Keratinocyte (primary cell): ENCODE results near the gene GRM7. TPM values are rescaled to one million over a fixed set of nuclear protein-coding genes. Genes with fewer than 3 reads are reported as not detected.

Source experiments
- DNase-seq: peaks from one replicate; pipeline ENCODE4 v3.0.0-alpha.2; 2011; ENCODE audit warnings: low read depth, missing footprints, low spot score
- FAIRE-seq: peaks from 2 replicates; lab custom pipeline; 2011; peaks lifted over from hg19 to GRCh38; lab: Jason Lieb, UNC
- H2AFZ ChIP-seq: 2 replicates; pipeline ENCODE4 v1.6.0; 2012; ENCODE audit warnings: low read length, control low read depth, inconsistent platforms; ENCODE audit not compliant: control insufficient read depth
- H3K27ac ChIP-seq: 2 replicates; pipeline ENCODE4 v1.5.1; 2011; ENCODE audit warnings: low read length; ENCODE audit not compliant: control insufficient read depth, insufficient read depth
- H3K27me3 ChIP-seq: 3 replicates; pipeline ENCODE4 v1.6.0; 2011; ENCODE audit warnings: low read length; ENCODE audit not compliant: control insufficient read depth, insufficient read depth; ENCODE audit errors: extremely low read depth
- H3K36me3 ChIP-seq, 2 experiments: 2 replicates in 1 of 2; 3 replicates in 1 of 2; pipeline ENCODE4 v1.5.1; 2011; ENCODE audit warnings: low read length in 2 of 2, mild to moderate bottlenecking in 1 of 2; ENCODE audit not compliant: control insufficient read depth in 2 of 2, insufficient read depth in 2 of 2; ENCODE audit errors: extremely low read depth in 1 of 2
- H3K4me1 ChIP-seq: 3 replicates; pipeline ENCODE4 v1.5.1; 2011; ENCODE audit warnings: low read length; ENCODE audit not compliant: control insufficient read depth, insufficient read depth; ENCODE audit errors: extremely low read depth
- H3K4me2 ChIP-seq: 3 replicates; pipeline ENCODE4 v1.6.0; 2011; ENCODE audit warnings: low read depth, low read length; ENCODE audit not compliant: control insufficient read depth, insufficient read depth; ENCODE audit errors: extremely low read depth
- H3K4me3 ChIP-seq, 3 experiments: fragments of 200-600 bp in 1 of 3; sonication (generic) in 1 of 3; 2 replicates in 2 of 3; 3 replicates in 1 of 3; pipeline ENCODE4 v1.5.1; 2011 to 2016; ENCODE audit warnings: low read length in 3 of 3, mild to moderate bottlenecking in 3 of 3, control low read depth in 2 of 3, inconsistent platforms in 1 of 3, low read depth in 1 of 3, mixed read lengths in 1 of 3, mixed run types in 1 of 3, moderate library complexity in 1 of 3; ENCODE audit not compliant: control insufficient read depth in 2 of 3, insufficient read depth in 2 of 3; ENCODE audit errors: extremely low read depth in 1 of 3
- H3K79me2 ChIP-seq: 2 replicates; pipeline ENCODE4 v1.6.0; 2012; ENCODE audit warnings: low read length; ENCODE audit not compliant: control insufficient read depth, insufficient read depth
- H3K9ac ChIP-seq: 3 replicates; pipeline ENCODE4 v1.6.0; 2011; ENCODE audit warnings: low read length; ENCODE audit not compliant: control insufficient read depth, insufficient read depth; ENCODE audit errors: extremely low read depth
- H3K9me1 ChIP-seq: 3 replicates; pipeline ENCODE4 v1.6.0; 2011; ENCODE audit warnings: low read length; ENCODE audit not compliant: control insufficient read depth, insufficient read depth; ENCODE audit errors: extremely low read depth
- H3K9me3 ChIP-seq: 2 replicates; pipeline ENCODE4 v1.5.1; 2012; ENCODE audit warnings: low read depth, low read length; ENCODE audit not compliant: control insufficient read depth
- H4K20me1 ChIP-seq: 3 replicates; pipeline ENCODE4 v1.6.0; 2011; ENCODE audit warnings: low read length; ENCODE audit not compliant: control insufficient read depth, insufficient read depth; ENCODE audit errors: extremely low read depth
- CTCF ChIP-seq, 3 experiments: IDR thresholded peaks in 1 of 3; conservative IDR thresholded peaks in 1 of 3; optimal IDR thresholded peaks in 1 of 3; 2 replicates in 2 of 3; 3 replicates in 1 of 3; pipeline versions ENCODE3 to v1.5.1; 2011; ENCODE audit warnings: low read length in 3 of 3, mild to moderate bottlenecking in 3 of 3, moderate library complexity in 2 of 3, control low read depth in 1 of 3, inconsistent platforms in 1 of 3; ENCODE audit not compliant: insufficient read depth in 2 of 3; ENCODE audit errors: extremely low read depth in 1 of 3
- EZH2 ChIP-seq: IDR thresholded peaks from one replicate; pipeline ENCODE4 v1.6.1; 2012; ENCODE audit warnings: inconsistent platforms, mild to moderate bottlenecking, low read length, moderate library complexity
- dilution Hi-C: fragments of 300-500 bp; cut with MboI; formaldehyde crosslinking; loops from one replicate; pipeline ENCODE4 v1.7.0; 2020; ENCODE audit warnings: low sequenced_read_pairs; ENCODE audit not compliant: extremely low pct_ligation_motif_present
- polyA plus RNA-seq, 5 experiments: library from polyadenylated mRNA; depleted of rRNA in 3 of 5; stranded (reverse) in 3 of 5; stranded (forward) in 1 of 5; unstranded in 1 of 5; fragments of >200 nt; gene quantifications; 1 replicate in 1 of 5; 2 replicates in 3 of 5; 3 replicates in 1 of 5; pipeline versions ENCODE4 v1.2.1 to v1.2.3, GENCODE V29; 2011 to 2012; ENCODE audit warnings: missing spikeins in 2 of 5, low read depth in 1 of 5, low replicate concordance in 1 of 5

GRM7 gene
- polyA plus RNA-seq, 1 donor (not counting 4 experiments of a cell fraction or from before 2014, with no cell fraction given), result not detected

- no peaks in the 10 kb centered on the region for H3K36me3 ChIP-seq
- TF ChIP-seq CTCF (optimal IDR thresholded peaks at IDR 0.05 in 1 of 3, IDR thresholded peaks at IDR 0.05 in 1 of 3, conservative IDR thresholded peaks at IDR 0.05 in 1 of 3; ENCODE audit: extremely low read depth in 1 of 3, insufficient read depth in 2 of 3, low read length in 3 of 3) (no peak), EZH2 (no peak)
- H3K4me2 ChIP-seq, result no peak overlapping the region
- H3K27ac ChIP-seq, result no peak overlapping the region
- no peaks in the 10 kb centered on the region for H3K4me1 ChIP-seq
- H3K9ac ChIP-seq, result no peak overlapping the region
- H3K4me3 ChIP-seq, result no peak overlapping the region
- FAIRE-seq (no peak), DNase-seq (no peak)
- dilution Hi-C loops, result no loop called here
- no peaks in the 10 kb centered on the region for H3K9me3 ChIP-seq
- H4K20me1 ChIP-seq, result no peaks in the 10 kb centered on the region
- no peaks in the 10 kb centered on the region for H3K27me3 ChIP-seq
- no peak overlapping the region for H2AFZ ChIP-seq
- no peaks in the 10 kb centered on the region for H3K79me2 ChIP-seq
- no peaks in the 10 kb centered on the region for H3K9me1 ChIP-seq
Measured at GRCh38 chr3:7203969-7204847, 343.3 kb downstream of the GRM7 start.

DNA sequence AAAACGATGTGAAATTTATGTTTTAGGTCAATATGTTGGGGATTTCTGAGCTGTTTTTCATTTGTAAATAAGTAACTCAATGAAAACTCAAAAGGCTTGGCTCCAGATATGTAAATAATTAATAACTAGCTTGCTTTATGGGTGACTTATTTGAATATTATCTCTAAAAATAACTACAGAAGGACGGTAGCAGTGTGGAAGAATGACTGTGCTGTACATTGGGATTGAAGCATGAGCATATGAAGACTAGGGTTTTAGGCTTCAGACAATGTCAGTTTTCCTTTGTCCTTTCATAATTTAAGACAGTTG lies 343.9 kb downstream of the GRM7 start:
- Histone ChIP-seq H3K36me3 (no peaks in the 10 kb centered on the region), H4K20me1 (no peaks in the 10 kb centered on the region), H3K9me3 (no peaks in the 10 kb centered on the region), H3K27ac (no peak overlapping the region), H3K9me1 (no peaks in the 10 kb centered on the region), H3K4me3 (no peak overlapping the region), H3K9ac (no peak overlapping the region), H3K27me3 (no peaks in the 10 kb centered on the region), H3K4me2 (no peak overlapping the region), H3K4me1 (no peaks in the 10 kb centered on the region), H2AFZ (no peak overlapping the region), H3K79me2 (no peaks in the 10 kb centered on the region)
- dilution Hi-C loops, result no loop called here
- TF ChIP-seq EZH2 (no peak), CTCF (optimal IDR thresholded peaks at IDR 0.05 in 1 of 3, IDR thresholded peaks at IDR 0.05 in 1 of 3, conservative IDR thresholded peaks at IDR 0.05 in 1 of 3; ENCODE audit: extremely low read depth in 1 of 3, insufficient read depth in 2 of 3, low read length in 3 of 3) (no peak)
- DNase-seq, result no peak
- FAIRE-seq, result no peak
